ENCODE results near the gene STMN1.
"Not testable (repeated sequence)": the region's sequence is repeated elsewhere in the genome, so short reads cannot be mapped to it uniquely, and the experiment has no call there.

- TF ChIP-seq, protein P1, sequence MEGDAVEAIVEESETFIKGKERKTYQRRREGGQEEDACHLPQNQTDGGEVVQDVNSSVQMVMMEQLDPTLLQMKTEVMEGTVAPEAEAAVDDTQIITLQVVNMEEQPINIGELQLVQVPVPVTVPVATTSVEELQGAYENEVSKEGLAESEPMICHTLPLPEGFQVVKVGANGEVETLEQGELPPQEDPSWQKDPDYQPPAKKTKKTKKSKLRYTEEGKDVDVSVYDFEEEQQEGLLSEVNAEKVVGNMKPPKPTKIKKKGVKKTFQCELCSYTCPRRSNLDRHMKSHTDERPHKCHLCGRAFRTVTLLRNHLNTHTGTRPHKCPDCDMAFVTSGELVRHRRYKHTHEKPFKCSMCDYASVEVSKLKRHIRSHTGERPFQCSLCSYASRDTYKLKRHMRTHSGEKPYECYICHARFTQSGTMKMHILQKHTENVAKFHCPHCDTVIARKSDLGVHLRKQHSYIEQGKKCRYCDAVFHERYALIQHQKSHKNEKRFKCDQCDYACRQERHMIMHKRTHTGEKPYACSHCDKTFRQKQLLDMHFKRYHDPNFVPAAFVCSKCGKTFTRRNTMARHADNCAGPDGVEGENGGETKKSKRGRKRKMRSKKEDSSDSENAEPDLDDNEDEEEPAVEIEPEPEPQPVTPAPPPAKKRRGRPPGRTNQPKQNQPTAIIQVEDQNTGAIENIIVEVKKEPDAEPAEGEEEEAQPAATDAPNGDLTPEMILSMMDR (IDR thresholded peaks at IDR 0.05; ENCODE audit: low read depth, low read length) = not testable (repeated sequence)
- TF ChIP-seq POLR2A (IDR thresholded peaks at IDR 0.05; ENCODE audit: extremely low read depth, insufficient read length) = not testable (repeated sequence)
Measured at GRCh38 chr1:25932811-25933400, 26.7 kb upstream of the STMN1 start.
